GM18508 (cell line): Measurements from ENCODE around the gene CRYGA.
"Not testable (repeated sequence)": the region's sequence is repeated elsewhere in the genome, so short reads cannot be mapped to it uniquely, and the experiment has no call there.

ENCODE experiments used
- ATAC-seq: cut with Tn5 transposase; IDR thresholded peaks from one replicate; pipeline ENCODE4 v1.9.1; 2021; ENCODE audit warnings: moderate number of reproducible peaks; ENCODE audit not compliant: insufficient read depth, unreplicated experiment

CRYGA gene

DNA sequence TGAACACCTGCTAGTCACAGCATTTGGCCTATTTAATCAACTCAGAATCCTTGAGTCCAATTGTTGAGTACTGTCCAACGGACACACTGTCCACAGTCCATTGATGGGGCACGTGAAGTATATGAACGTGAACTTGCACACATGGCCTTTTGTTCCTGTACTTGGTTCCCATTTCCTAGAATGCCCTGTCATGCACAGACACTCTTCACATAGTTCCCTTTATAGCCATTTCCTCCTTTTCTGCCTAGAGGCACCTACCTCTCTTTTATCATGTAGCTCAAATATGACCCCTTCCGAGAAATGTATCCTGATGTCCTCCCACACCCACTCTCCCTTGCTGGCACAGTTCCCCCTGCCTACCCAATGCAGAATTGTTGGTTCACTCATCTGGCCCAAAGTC is 8.7 kb upstream of the CRYGA start:
- no peak for ATAC-seq

DNA sequence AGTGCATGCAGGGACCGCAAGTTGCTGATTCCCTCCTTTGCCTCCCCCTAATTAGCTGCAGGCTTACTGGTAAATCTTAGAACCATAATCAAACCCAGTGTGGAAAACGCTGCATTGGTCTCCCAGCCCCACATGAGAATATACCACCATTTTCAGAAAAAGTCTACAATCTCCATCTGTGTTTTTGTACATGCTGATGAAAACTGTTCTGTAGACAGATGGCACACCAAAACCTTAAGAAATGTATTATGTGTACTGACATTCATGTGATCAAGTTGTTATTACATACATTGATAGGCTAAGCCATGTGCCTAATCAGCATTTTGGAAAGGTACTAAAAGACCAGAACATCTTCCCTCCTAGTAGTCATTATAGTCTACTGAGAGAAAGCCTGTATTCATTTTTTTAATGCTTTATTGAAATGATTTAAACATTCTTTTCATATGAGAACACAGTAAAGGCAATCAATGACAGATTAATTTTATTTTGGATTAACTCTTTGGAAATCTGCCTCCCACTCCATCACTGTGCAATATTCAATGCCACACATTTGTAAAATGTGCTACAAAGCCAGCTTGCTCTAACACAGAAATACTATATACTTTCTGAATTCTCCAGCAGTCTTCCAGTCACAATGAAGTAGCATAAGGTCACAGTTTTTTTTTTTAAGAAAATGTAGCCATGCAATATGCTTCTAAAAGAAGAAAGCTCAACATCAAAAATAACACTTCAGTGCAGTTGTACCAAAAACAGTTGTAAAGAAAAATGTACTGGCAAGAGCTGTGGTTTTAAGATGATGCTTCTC is 1.8 kb upstream of the CRYGA start:
- no peak for ATAC-seq

DNA sequence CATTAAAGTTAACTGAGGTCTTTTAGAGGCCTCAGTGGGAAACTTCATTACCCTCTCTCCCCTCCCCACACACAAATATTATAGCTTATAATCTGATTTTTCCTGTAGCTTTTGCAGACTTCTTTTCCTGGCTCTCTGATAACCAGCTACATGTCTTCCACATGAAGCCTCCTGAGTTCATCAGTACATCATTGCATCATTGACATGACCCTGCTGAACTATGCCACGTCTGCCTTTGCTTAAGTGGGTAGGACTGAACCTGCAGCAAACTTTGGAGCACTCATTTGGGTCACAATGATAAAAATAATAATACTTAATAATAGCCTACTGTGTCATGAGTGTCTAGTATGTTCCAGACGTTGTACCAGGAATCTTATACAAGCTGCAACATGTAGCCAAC is 7.0 kb downstream of the CRYGA start:
- no peak for ATAC-seq

DNA sequence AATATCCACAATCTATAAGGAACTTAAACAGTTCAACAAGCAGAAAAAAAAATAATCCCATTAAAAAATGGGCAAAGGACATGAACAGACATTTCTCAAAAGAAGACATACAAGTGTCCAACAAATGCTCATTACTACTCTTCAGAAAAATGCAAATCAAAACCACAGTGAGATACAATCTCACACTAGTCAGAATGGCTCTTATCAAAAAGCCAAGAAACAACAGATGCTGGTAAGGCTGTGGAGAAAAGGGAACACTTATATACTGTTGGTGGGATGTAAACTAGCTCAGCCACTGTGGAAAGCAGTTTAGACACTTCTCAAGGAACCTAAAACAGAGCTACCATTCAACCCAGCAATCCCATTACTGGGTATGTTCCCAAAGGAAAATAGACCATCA is 10.2 kb downstream of the CRYGA start:
- no peak for ATAC-seq

DNA sequence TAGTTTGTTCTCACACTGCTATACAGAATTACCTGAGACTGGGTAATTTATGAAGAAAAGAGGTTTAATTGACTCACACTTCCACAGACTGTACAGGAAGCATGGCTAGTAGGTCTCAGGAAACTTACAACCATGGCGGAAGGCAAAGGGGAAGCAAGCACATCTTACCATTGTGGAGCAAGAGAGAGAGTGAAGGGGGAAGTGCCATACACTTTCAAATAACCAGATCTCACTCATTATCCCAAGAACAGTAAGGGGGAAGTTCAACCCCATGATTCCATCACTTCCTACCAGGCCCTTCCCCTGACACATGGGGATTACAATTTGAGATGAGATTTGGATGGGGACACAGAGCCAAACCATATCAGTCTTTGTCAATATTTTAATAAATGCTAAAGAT is 12.4 kb downstream of the CRYGA start:
- ATAC-seq = no peak

DNA sequence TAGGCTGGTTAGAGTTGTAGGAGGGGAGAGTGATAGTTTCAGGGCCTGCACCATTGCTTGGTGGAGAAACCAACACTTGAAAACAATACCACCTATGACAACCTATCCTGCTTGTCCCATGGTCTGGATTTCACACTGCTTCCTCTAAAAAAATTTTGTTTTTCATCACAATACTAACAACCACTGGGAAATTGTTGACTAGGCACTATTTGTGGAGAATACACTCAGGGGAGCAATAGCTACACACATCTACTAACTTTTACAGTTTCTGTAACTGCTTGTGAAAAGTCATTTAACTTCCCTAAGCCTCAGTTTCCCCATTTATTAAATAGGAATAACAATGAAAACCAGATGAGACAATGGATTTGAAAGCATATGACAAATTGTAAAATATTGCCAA is 13.3 kb downstream of the CRYGA start:
- ATAC-seq = no peak

DNA sequence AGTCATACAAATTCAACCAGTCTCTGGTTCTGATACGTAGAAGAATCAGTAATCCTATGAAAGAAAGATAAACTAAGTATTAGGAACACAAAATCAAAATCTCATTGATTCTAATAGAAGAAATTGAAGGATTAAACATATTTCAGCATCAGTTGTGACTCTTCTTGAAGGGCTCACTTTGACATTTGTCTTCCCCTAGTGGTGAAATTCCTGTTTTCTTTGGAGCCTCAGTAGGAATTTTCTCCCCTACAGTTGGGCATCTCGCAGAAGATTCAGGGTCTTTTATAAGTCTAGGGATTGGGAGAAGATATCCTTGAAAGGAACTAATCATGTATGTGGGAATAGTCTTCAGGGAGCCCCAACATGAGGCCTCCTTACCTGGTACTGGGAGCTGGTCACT is 14.6 kb downstream of the CRYGA start:
- no peak for ATAC-seq

DNA sequence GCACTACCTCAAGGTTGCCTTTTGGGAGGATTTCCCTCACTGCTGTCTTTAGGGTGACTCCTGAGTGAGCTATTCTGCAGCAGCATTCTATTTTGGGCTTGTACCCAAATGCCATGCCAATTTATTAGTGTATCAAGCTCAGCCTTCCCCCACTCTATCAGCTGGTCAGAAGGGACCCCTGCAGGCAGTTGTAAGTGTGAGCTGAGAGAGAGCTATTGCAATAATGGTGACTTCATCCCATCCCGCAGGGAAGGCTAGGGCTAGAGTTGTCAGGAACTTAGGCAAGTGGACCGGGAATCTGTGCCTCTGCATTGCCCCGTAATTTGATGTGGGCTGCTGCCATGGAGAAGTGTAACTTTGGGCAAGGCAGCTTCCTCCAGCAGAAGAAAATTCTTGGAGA is 15.6 kb downstream of the CRYGA start:
- no peak for ATAC-seq

DNA sequence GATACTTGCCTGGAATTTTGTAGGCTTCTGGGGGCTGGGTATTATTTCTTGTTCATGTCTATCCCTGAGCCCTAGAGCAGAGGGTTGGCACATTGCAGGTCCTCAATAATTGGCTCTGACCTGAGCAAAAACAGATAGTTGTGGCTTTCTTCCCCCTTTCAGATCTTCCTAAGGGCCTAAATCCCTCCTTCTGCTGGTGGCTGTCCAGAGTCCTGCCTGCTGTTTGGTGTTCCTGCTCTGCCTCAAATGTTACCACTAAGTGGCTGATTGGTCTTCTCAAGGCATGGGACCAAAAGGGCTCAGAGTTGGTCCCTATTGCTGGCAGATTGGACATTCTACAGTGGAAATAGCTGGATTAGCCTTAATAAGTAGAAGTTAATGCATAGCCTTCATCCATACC is 16.4 kb downstream of the CRYGA start:
- ATAC-seq = no peak

DNA sequence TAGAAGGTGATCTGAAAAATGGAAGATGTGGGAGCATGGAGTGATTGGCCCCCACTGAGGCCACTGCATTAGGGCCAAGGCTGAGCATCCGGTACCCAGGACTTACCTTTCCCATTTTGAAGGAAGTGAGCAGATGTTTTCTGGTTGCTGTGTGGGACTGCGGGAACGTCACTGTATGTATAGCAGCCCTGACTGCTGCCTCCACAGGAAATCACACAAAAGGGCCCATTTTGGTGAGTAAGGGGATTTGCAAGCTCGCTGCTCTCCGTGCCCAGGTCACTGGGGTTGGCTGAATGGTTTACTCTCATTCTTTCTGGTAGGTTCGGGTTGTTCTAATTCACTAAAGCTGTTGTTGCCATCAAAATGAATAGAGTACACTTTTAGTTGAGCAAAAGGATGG is 17.4 kb downstream of the CRYGA start, which contains the start of gene CRYGB:
CRYGB (minus strand) TSS at position 153 of the 400 bp plus-strand sequence; CDS start at position 115, 38 bp downstream.
- ATAC-seq = no peak

DNA sequence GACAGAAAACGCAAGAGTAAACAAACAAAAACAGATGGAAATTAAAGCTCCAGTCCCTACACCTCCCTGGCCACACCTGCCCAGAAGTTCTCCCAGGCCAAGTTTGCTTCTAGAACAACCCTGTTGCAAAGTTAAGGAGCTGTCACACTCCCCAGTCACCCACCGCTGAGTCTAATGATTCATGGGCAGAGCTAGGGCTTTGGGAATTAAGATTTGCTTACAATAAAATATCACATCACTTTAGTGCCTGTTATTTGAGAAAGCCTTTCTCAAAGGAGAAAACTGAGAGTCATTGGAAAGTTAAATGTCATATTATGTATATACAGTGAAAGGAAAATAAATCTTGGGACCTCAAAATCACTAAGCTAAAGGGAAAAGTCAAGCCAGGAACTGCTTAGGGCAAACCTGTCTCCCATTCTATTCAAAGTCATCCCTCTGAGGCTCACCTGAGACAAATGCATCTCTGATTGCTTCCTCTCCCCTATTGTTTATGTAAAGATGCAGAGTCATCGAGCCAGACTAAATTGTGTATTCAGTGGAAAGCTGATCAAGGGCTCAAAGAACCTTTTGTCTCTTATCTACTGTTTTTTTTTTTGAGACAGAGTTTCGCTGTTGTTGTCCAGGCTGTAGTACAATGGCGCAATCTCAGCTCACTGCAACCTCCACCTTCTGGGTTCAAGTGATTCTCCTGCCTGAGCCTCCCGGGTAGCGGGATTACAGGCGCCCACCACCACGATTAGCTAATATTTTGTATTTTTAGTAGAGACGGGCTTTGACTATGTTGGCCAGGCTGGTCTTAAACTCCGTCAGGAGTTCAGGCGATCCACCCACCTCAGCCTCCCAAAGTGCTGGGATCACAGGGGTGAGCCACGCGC is 20.2 kb downstream of the CRYGA start:
- no peak for ATAC-seq

DNA sequence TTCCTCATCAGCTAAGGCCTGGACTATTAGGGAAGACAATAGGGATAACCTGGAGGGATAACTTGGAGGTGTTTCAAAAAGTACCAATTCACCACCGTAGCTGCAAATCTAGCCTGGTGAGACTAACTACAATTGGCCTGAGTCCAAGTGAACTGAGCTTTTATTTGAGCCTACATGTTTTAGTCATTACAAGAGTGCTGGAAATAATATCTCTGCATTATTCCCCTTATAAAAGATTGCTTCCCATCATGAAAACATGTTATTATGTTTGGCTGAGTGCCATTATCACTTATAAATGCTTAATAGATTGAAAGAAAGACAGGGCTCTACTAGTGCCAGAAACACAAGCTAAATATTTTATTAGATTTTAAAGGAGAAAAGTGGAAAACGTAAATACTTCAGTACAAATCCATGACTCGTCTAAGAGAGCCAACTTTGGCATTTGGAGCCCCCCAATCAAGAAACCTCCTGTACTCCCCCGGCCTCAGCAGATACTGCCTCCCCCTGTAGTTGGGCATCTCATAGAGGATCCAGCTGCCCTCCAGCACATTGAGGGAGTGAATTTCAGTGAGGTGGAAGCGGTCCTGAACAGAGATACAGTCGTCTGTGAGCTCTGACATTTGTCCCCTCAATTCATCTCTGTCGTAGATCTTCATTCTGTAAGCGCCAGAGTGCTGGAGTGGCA is 21.0 kb downstream of the CRYGA start:
- no peak for ATAC-seq

DNA sequence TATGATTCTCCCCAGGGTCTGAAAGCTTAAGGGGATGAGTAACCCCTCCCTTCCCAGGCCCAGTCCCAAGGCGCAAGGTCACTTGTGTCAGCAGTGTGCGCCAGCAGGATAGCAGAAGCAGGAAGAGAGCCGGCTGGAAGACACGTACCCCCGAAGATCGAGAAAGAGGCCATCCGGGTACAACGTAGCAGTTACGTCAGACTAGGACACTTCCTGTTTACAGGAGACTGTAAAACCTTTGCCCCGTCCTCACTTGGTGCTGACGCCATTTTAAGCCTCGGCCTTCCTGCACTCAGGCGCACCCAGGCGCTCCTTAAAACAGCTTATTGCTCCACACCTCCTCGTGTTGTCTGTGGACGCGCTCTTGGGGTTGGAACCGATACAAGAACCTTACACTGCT is 23.9 kb downstream of the CRYGA start:
- ATAC-seq = no peak

DNA sequence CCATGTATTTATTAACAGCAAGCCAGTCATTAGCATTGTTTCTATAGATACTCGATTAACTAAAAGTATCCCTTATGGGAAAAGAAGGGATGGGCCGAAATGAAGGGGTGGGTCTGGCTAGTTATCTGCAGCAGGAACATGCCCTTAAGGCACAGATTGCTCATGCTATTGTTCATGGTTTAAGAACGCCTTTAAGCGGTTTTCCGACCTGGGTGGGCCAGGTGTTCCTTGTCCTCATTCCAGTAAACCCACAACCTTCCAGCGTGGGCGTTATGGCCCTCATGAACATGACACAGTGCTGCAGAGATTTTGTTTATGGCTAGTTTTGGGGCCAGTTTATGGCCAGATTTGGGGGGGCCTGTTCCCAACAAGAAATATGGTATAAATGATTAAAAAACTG is 25.1 kb downstream of the CRYGA start:
- ATAC-seq = not testable (repeated sequence)

DNA sequence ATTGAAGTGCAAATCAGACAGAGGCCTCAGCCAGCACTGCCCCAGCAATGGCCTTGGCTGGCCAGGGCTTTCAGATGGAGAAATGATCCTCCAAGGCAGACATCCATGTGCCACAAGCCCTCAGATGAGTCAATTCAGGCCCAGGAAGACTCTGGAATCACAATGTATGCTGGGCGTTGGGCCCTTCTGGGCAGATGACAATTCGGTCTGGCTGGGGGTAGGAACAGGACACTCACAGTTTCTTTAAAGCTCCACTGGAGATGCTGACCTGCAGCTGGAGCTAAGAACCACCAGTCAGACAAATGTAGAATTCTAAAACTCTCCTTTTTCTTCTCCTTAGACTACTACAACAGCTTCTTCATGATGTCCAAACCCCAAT is 26.7 kb downstream of the CRYGA start:
- ATAC-seq = no peak

DNA sequence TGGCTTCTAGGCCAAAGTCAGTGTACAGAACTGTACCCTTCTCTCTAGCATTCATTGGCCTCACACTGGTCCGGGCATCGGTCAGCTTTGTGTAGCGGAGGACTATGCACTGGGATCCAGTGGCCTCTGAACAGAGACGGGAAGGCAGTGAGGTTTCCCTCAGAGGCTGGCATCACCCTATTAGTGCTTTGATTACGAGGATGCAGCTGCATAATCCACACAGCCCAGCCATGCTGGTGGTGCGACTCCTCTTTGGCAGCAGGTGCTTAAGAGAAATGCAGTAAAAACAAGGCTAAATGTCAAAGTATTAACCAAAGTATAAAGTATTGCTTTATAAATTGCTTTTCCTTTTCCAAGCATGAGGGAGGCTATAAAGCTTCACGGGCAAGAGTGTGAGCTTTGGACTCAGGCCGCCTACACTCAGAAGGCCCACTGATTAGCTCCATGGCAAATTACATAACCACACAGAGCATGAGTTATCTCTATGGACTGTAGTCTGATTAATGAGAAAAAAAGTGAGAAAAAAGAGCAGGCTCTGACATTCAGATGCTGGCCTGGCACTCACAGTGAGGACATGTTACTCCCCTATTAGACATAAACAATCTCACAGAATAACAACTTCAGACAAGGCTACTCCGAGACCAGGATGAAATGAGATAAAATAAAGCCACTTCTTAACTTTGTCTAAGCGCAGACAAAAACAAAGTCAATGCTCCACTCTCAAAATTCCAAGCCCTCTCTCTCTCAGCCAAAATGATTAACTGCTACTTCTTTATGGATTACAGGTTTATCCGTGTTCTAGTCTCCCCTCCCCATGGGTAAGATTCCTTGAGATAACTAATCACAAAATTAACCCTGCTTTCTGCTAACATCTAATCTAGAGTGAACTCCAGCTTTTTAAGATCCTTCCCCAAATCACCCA is 27.3 kb downstream of the CRYGA start:
- ATAC-seq = no peak

DNA sequence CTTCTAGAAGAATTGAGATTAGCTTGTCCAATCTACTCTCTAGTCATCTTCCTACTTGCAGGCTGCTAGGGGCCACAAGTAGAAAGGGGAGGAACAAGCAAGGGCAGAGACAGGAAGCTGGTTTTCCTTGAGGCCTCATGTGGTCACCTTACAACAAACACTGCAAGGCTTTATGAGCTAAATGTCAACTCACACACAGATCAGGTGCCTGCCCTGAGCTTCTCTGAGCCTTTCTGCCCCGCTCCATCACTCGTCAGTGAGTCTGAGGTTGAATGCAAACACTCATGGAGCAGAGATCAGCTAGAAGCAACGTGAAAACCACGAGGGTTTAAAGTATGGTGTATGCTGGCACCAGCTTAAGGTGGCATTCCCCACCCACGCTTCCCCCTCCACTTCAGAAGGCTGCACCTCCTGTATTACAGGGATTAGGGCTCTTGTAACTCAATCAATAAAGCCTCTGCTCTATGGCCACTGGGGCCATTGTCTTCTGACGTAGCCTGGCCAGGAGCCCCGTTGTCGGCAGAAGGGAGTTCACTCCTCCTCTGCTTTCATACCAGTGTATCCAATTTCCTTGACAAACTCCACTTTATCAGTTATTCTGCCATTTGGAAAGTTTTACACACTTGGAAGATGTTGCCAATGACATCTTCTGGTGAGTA is 28.3 kb downstream of the CRYGA start:
- ATAC-seq = no peak

DNA sequence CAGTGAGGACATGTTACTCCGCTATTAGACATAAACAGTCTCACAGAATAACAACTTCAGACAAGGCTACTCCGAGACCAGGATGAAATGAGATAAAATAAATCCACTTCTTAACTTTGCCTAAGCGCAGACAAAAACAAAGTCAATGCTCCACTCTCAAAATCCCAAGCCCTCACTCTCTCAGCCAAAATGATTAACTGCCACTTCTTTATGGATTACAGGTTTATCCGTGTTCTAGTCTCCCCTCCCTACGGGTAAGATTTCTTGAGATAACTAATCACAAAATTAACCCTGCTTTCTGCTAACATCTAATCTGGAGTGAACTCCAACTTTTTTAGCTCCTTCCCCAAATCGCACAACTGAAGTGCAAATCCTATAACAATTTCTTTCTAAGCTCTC is 32.7 kb downstream of the CRYGA start:
- no peak for ATAC-seq
